CD4-positive, alpha-beta T cell (primary cell): ENCODE measurements around the gene NCAPG. TPM values are rescaled to one million over a fixed set of nuclear protein-coding genes. Genes with fewer than 3 reads are reported as not detected.
A peak's percentile ranks its signal among the peaks of the same experiment; 100 is the strongest.

Source experiments
- ATAC-seq: fragments of 200-7000 bp; cut with Tn5 transposase; one replicate; pipeline ENCODE4 v1.10.0; 2022; ENCODE audit warnings: mild to moderate bottlenecking; ENCODE audit not compliant: poor library complexity
- CTCF ChIA-PET: fragments of 350-600 bp; sonication (Branson Sonifier 250); formaldehyde crosslinking; loops from one replicate; lab custom pipeline; 2021; ENCODE audit warnings: antibody characterized with exemption, inconsistent platforms; lab: Charles Lee
- POLR2A ChIA-PET: fragments of 350-600 bp; sonication (Branson Sonifier 250); formaldehyde crosslinking; loops from one replicate; lab custom pipeline; 2021; ENCODE audit warnings: antibody characterized with exemption, inconsistent platforms; lab: Charles Lee
- DNase-seq, 14 experiments: peaks; one replicate each; pipeline ENCODE4 v3.0.0-alpha.2; 2013 to 2020; ENCODE audit warnings: mixed read lengths in 2 of 14
- H3K27ac ChIP-seq, 2 donors: one replicate each; pipeline versions ENCODE4 v1.5.1 to v1.7.0; 2013; ENCODE audit warnings: low read length in 2 of 2, low read depth in 1 of 2, mild to moderate bottlenecking in 1 of 2
- H3K27me3 ChIP-seq, 2 experiments: 1 replicate in 1 of 2; 2 replicates in 1 of 2; pipeline versions ENCODE4 v1.6.1 to v1.7.0; 2013; ENCODE audit warnings: low read length in 2 of 2, control low read depth in 1 of 2, mild to moderate bottlenecking in 1 of 2, moderate library complexity in 1 of 2; ENCODE audit not compliant: insufficient read depth in 2 of 2, control insufficient read depth in 1 of 2
- H3K36me3 ChIP-seq: one replicate; pipeline ENCODE4 v1.6.1; 2013; ENCODE audit warnings: low read length, control low read depth; ENCODE audit not compliant: insufficient read depth
- H3K4me1 ChIP-seq: one replicate; pipeline ENCODE4 v1.6.1; 2013; ENCODE audit warnings: low read length, control low read depth; ENCODE audit not compliant: insufficient read depth
- H3K4me3 ChIP-seq: one replicate; pipeline ENCODE4 v1.5.1; 2013; ENCODE audit warnings: mild to moderate bottlenecking, low read length, moderate library complexity
- H3K9me3 ChIP-seq, 2 experiments: 1 replicate in 1 of 2; 2 replicates in 1 of 2; pipeline versions ENCODE4 v1.6.1 to v1.7.0; 2013; ENCODE audit warnings: low read length in 2 of 2, mild to moderate bottlenecking in 2 of 2, control low read depth in 1 of 2, moderate library complexity in 1 of 2; ENCODE audit not compliant: control insufficient read depth in 1 of 2, insufficient read depth in 1 of 2
- H3K27ac Mint-ChIP-seq: one replicate; pipeline ENCODE4 v1.8.0; 2020; ENCODE audit warnings: mixed read lengths
- H3K27me3 Mint-ChIP-seq: one replicate; pipeline ENCODE4 v1.8.0; 2021; ENCODE audit warnings: mixed read lengths
- H3K36me3 Mint-ChIP-seq: one replicate; pipeline ENCODE4 v1.8.0; 2021; ENCODE audit warnings: low read depth, mixed read lengths
- H3K4me1 Mint-ChIP-seq: one replicate; pipeline ENCODE4 v1.8.0; 2021; ENCODE audit warnings: low read depth, mixed read lengths
- H3K4me3 Mint-ChIP-seq: one replicate; pipeline ENCODE4 v1.8.0; 2020; ENCODE audit warnings: mild to moderate bottlenecking, mixed read lengths
- H3K9me3 Mint-ChIP-seq: one replicate; pipeline ENCODE4 v1.8.0; 2020; ENCODE audit warnings: mixed read lengths
- CTCF ChIP-seq: fragments of 200-600 bp; IDR thresholded peaks from one replicate; pipeline ENCODE4 v1.8.0; 2022; ENCODE audit warnings: antibody characterized with exemption, mild to moderate bottlenecking
- intact Hi-C, 2 experiments: fragments of 100-400 bp; cut with DNase I in 1 of 2; cut with micrococcal nuclease in 1 of 2; formaldehyde crosslinking; loops; one replicate each; pipeline versions ENCODE4 v1.15.1 to v1.9.0; 2023 to 2025; cut with DNase I, micrococcal nuclease
- polyA plus RNA-seq, 2 donors: library from polyadenylated mRNA; unstranded; fragments of 120-200 nt; gene quantifications; one replicate each; pipeline ENCODE4 v1.2.1, GENCODE V29; 2013
- total RNA-seq, 174 experiments: library from RNA in 2 of 174; stranded (reverse) in 2 of 174; gene quantifications; one replicate each; pipeline ENCODE4 v1.2.3 and lab custom pipeline; 2021 to 2026

Gene NCAPG
- total RNA-seq (under 1 TPM; 0.58 to 0.61 TPM), total RNA-seq (lab: John Stamatoyannopoulos, UW) (0.19 to 226 (median 1.4) reads per million in 172 experiments)
- 0.82 TPM for polyA plus RNA-seq (2013, experiment 1 of 2)
- polyA plus RNA-seq (2013, experiment 2 of 2) = 2.0 TPM

GRCh38 chr4:17810260-17811077 is at the start of gene NCAPG, which contains the start of gene DCAF16:
NCAPG (plus strand) TSS chr4:17810979; CDS start chr4:17811078, 99 bp downstream.
DCAF16 (minus strand) TSS chr4:17810757; CDS start chr4:17804141, 6,616 bp downstream.
- ChIA-PET POLR2A (interaction anchor here (0.9 to 1.7 kb wide), 6 partner anchors 15 to 299 kb away, joined by 3 to 21 read pairs (median 5); partner anchors contain the start of genes LAP3, LCORL, MED28 and QDPR), CTCF (interaction anchor here (1.3 to 3.3 kb wide), 2 partner anchors 262 kb away, joined by 3 to 9 read pairs; no protein-coding TSS in a partner anchor)
- no peak for TF ChIP-seq CTCF
- H3K27ac Mint-ChIP-seq = peak within 1 kb of the TSS; percentile 96
- ATAC-seq (peak; percentile 86), DNase-seq (peak; percentile 97 to 100 (median 99))
- Histone ChIP-seq H3K4me1 (peaks cover 20% of the 10 kb centered on the region), H3K27me3 (no peaks in the 10 kb centered on the region), H3K36me3 (peaks cover 1% of the 10 kb centered on the region), H3K27ac (peak within 1 kb of the TSS; percentile 92 to 96), H3K4me3 (peak within 1 kb of the TSS; percentile 92), H3K9me3 (no peaks in the 10 kb centered on the region)
- H3K27me3 Mint-ChIP-seq = no peaks in the 10 kb centered on the region
- peak within 1 kb of the TSS; percentile 97 for H3K4me3 Mint-ChIP-seq
- H3K4me1 Mint-ChIP-seq = peaks cover 63% of the 10 kb centered on the region
- intact Hi-C loops = loop anchor here (1.0 to 10.0 kb wide), 7 partner anchors 173 to 473 kb away; partner anchors contain the start of genes MED28 (in 2 of the 2), LAP3 (in 1 of the 2) and LCORL (in 1 of the 2)
- H3K36me3 Mint-ChIP-seq = peaks cover 40% of the 10 kb centered on the region
- H3K9me3 Mint-ChIP-seq = no peaks in the 10 kb centered on the region

- intact Hi-C loops = no loop called here
- no peak for ATAC-seq
- Mint-ChIP-seq H3K36me3 (no peaks in the 10 kb centered on the region), H3K4me1 (peaks cover 6% of the 10 kb centered on the region), H3K4me3 (no peak overlapping the region), H3K27me3 (no peaks in the 10 kb centered on the region), H3K27ac (no peak overlapping the region), H3K9me3 (peaks cover 3% of the 10 kb centered on the region)
- Histone ChIP-seq H3K4me3 (no peak overlapping the region), H3K9me3 (no peaks in the 10 kb centered on the region), H3K4me1 (no peaks in the 10 kb centered on the region), H3K27ac (no peak overlapping the region), H3K36me3 (no peaks in the 10 kb centered on the region), H3K27me3 (peaks cover 0 to 4% of the 10 kb centered on the region in 2 experiments)
- DNase-seq = no peak
- no peak for TF ChIP-seq CTCF
- CTCF ChIA-PET = no interaction called here
- POLR2A ChIA-PET = no interaction called here
Measured at GRCh38 chr4:17761062-17761461, 49.7 kb upstream of the NCAPG start.

GRCh38 chr4:17762726-17763125 is 48.1 kb upstream of the NCAPG start:
- no peak for TF ChIP-seq CTCF

More at GRCh38 chr4:17762726-17763125, 48.1 kb upstream of the NCAPG start:
- no peak overlapping the region for H3K4me3 ChIP-seq
- intact Hi-C loops = no loop called here
- CTCF ChIA-PET = no interaction called here
- H3K27ac Mint-ChIP-seq = no peak overlapping the region
- no peak overlapping the region for H3K27ac ChIP-seq
- H3K9me3 ChIP-seq = peaks cover 0 to 9% of the 10 kb centered on the region in 2 experiments
- DNase-seq (peak in 1 of 14 experiments; percentile 7), ATAC-seq (no peak)
- no peaks in the 10 kb centered on the region for H3K4me1 ChIP-seq
- peaks cover 3% of the 10 kb centered on the region for H3K9me3 Mint-ChIP-seq
- H3K27me3 Mint-ChIP-seq = no peaks in the 10 kb centered on the region
- H3K27me3 ChIP-seq = peaks cover 0 to 4% of the 10 kb centered on the region in 2 experiments
- H3K4me1 Mint-ChIP-seq = peaks cover 7% of the 10 kb centered on the region
- POLR2A ChIA-PET = no interaction called here
- H3K36me3 ChIP-seq = no peaks in the 10 kb centered on the region
- H3K4me3 Mint-ChIP-seq = no peak overlapping the region
- no peaks in the 10 kb centered on the region for H3K36me3 Mint-ChIP-seq
